Measurements from ENCODE around the gene C9orf57. TPM values are rescaled to one million over a fixed set of nuclear protein-coding genes. Genes with fewer than 3 reads are reported as not detected.
"Not testable (repeated sequence)": the region's sequence is repeated elsewhere in the genome, so short reads cannot be mapped to it uniquely, and the experiment has no call there.

The C9orf57 gene
- total and polyA plus RNA-seq, 2 of the 13 experiments (the other 11 are each of a cell fraction or from before 2014, with no cell fraction given): 0.09 TPM; not detected in 1

DNA sequence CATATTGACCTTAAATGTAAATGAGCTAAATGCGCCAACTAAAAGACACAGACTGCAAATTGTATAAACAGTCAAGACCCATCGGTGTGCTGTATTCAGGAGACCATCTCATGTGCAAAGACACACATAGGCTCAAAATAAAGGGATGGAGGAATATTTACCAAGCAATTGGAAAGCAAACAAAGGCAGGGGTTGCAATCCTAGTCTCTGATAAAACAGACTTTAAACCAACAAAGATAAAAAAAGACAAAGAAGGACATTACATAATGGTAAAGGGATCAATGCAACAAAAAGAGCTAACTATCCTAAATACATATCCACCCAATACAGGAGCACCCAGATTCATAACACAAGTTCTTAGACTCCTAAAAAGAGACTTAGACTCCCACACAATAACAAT lies 14.3 kb upstream of the C9orf57 start (continued):
- TF ChIP-seq, protein P1, sequence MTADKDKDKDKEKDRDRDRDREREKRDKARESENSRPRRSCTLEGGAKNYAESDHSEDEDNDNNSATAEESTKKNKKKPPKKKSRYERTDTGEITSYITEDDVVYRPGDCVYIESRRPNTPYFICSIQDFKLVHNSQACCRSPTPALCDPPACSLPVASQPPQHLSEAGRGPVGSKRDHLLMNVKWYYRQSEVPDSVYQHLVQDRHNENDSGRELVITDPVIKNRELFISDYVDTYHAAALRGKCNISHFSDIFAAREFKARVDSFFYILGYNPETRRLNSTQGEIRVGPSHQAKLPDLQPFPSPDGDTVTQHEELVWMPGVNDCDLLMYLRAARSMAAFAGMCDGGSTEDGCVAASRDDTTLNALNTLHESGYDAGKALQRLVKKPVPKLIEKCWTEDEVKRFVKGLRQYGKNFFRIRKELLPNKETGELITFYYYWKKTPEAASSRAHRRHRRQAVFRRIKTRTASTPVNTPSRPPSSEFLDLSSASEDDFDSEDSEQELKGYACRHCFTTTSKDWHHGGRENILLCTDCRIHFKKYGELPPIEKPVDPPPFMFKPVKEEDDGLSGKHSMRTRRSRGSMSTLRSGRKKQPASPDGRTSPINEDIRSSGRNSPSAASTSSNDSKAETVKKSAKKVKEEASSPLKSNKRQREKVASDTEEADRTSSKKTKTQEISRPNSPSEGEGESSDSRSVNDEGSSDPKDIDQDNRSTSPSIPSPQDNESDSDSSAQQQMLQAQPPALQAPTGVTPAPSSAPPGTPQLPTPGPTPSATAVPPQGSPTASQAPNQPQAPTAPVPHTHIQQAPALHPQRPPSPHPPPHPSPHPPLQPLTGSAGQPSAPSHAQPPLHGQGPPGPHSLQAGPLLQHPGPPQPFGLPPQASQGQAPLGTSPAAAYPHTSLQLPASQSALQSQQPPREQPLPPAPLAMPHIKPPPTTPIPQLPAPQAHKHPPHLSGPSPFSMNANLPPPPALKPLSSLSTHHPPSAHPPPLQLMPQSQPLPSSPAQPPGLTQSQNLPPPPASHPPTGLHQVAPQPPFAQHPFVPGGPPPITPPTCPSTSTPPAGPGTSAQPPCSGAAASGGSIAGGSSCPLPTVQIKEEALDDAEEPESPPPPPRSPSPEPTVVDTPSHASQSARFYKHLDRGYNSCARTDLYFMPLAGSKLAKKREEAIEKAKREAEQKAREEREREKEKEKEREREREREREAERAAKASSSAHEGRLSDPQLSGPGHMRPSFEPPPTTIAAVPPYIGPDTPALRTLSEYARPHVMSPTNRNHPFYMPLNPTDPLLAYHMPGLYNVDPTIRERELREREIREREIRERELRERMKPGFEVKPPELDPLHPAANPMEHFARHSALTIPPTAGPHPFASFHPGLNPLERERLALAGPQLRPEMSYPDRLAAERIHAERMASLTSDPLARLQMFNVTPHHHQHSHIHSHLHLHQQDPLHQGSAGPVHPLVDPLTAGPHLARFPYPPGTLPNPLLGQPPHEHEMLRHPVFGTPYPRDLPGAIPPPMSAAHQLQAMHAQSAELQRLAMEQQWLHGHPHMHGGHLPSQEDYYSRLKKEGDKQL (CRISPR knock-in tag; IDR thresholded peaks at IDR 0.05; ENCODE audit: low read depth): peak; percentile 63
- TF ChIP-seq FOXP1 (IDR thresholded peaks at IDR 0.05); GABPA (IDR thresholded peaks at IDR 0.05; ENCODE audit: low read depth, low read length): not testable (repeated sequence)
- TF ChIP-seq FOXP1 (CRISPR knock-in tag; IDR thresholded peaks at IDR 0.05) (peak; percentile 83), GABPA (CRISPR knock-in tag; IDR thresholded peaks at IDR 0.05; ENCODE audit: low read depth) (0 out of 2 replicates have a peak, but pooled peaks have one; percentile 7), ISL2 (CRISPR knock-in tag; IDR thresholded peaks at IDR 0.05) (peak; percentile 86), SIX1 (CRISPR knock-in tag; IDR thresholded peaks at IDR 0.05; ENCODE audit: borderline replicate concordance) (0 out of 2 replicates have a peak, but pooled peaks have one; percentile 24), GFI1 (CRISPR knock-in tag; IDR thresholded peaks at IDR 0.05; ENCODE audit: borderline replicate concordance) (peak; percentile 89), CEBPG (CRISPR knock-in tag; IDR thresholded peaks at IDR 0.05) (peak; percentile 53), HDAC2 (CRISPR knock-in tag; IDR thresholded peaks at IDR 0.05) (peak; percentile 50; the same call in 1 of the 2 replicates), SOX13 (IDR thresholded peaks at IDR 0.05) (peak; percentile 73; the same call in 1 of the 2 replicates), SOX13 (CRISPR knock-in tag; conservative IDR thresholded peaks at IDR 0.05 in 1 of 2, IDR thresholded peaks at IDR 0.05 in 1 of 2) (peak in 1 of 2 experiments; percentile 97; a peak in 2 of 4 replicates), MED1 (CRISPR knock-in tag; IDR thresholded peaks at IDR 0.05) (peak; percentile 53)
- TF ChIP-seq, protein P2, sequence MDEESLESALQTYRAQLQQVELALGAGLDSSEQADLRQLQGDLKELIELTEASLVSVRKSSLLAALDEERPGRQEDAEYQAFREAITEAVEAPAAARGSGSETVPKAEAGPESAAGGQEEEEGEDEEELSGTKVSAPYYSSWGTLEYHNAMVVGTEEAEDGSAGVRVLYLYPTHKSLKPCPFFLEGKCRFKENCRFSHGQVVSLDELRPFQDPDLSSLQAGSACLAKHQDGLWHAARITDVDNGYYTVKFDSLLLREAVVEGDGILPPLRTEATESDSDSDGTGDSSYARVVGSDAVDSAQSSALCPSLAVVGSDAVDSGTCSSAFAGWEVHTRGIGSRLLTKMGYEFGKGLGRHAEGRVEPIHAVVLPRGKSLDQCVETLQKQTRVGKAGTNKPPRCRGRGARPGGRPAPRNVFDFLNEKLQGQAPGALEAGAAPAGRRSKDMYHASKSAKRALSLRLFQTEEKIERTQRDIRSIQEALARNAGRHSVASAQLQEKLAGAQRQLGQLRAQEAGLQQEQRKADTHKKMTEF (CRISPR knock-in tag; IDR thresholded peaks at IDR 0.05): peak; percentile 35; the same call in 1 of the 2 replicates
- TF ChIP-seq, protein P3, sequence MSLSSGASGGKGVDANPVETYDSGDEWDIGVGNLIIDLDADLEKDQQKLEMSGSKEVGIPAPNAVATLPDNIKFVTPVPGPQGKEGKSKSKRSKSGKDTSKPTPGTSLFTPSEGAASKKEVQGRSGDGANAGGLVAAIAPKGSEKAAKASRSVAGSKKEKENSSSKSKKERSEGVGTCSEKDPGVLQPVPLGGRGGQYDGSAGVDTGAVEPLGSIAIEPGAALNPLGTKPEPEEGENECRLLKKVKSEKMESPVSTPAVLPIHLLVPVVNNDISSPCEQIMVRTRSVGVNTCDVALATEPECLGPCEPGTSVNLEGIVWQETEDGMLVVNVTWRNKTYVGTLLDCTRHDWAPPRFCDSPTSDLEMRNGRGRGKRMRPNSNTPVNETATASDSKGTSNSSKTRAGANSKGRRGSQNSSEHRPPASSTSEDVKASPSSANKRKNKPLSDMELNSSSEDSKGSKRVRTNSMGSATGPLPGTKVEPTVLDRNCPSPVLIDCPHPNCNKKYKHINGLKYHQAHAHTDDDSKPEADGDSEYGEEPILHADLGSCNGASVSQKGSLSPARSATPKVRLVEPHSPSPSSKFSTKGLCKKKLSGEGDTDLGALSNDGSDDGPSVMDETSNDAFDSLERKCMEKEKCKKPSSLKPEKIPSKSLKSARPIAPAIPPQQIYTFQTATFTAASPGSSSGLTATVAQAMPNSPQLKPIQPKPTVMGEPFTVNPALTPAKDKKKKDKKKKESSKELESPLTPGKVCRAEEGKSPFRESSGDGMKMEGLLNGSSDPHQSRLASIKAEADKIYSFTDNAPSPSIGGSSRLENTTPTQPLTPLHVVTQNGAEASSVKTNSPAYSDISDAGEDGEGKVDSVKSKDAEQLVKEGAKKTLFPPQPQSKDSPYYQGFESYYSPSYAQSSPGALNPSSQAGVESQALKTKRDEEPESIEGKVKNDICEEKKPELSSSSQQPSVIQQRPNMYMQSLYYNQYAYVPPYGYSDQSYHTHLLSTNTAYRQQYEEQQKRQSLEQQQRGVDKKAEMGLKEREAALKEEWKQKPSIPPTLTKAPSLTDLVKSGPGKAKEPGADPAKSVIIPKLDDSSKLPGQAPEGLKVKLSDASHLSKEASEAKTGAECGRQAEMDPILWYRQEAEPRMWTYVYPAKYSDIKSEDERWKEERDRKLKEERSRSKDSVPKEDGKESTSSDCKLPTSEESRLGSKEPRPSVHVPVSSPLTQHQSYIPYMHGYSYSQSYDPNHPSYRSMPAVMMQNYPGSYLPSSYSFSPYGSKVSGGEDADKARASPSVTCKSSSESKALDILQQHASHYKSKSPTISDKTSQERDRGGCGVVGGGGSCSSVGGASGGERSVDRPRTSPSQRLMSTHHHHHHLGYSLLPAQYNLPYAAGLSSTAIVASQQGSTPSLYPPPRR (CRISPR knock-in tag; IDR thresholded peaks at IDR 0.05; ENCODE audit: borderline replicate concordance): peak; percentile 72; the same call in 1 of the 2 replicates
- TF ChIP-seq, protein P4, sequence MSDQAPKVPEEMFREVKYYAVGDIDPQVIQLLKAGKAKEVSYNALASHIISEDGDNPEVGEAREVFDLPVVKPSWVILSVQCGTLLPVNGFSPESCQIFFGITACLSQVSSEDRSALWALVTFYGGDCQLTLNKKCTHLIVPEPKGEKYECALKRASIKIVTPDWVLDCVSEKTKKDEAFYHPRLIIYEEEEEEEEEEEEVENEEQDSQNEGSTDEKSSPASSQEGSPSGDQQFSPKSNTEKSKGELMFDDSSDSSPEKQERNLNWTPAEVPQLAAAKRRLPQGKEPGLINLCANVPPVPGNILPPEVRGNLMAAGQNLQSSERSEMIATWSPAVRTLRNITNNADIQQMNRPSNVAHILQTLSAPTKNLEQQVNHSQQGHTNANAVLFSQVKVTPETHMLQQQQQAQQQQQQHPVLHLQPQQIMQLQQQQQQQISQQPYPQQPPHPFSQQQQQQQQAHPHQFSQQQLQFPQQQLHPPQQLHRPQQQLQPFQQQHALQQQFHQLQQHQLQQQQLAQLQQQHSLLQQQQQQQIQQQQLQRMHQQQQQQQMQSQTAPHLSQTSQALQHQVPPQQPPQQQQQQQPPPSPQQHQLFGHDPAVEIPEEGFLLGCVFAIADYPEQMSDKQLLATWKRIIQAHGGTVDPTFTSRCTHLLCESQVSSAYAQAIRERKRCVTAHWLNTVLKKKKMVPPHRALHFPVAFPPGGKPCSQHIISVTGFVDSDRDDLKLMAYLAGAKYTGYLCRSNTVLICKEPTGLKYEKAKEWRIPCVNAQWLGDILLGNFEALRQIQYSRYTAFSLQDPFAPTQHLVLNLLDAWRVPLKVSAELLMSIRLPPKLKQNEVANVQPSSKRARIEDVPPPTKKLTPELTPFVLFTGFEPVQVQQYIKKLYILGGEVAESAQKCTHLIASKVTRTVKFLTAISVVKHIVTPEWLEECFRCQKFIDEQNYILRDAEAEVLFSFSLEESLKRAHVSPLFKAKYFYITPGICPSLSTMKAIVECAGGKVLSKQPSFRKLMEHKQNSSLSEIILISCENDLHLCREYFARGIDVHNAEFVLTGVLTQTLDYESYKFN (CRISPR knock-in tag; conservative IDR thresholded peaks at IDR 0.05): peak; percentile 62

All from HepG2 (cell line).